GM19467 (cell line): ENCODE data around the gene HTR2A.
"Not testable (repeated sequence)": the region's sequence is repeated elsewhere in the genome, so short reads cannot be mapped to it uniquely, and the experiment has no call there.

Experiments
- ATAC-seq: cut with Tn5 transposase; IDR thresholded peaks from one replicate; pipeline ENCODE4 v1.9.1; 2021; ENCODE audit warnings: mild to moderate bottlenecking, moderate library complexity; ENCODE audit not compliant: unreplicated experiment

HTR2A gene

DNA sequence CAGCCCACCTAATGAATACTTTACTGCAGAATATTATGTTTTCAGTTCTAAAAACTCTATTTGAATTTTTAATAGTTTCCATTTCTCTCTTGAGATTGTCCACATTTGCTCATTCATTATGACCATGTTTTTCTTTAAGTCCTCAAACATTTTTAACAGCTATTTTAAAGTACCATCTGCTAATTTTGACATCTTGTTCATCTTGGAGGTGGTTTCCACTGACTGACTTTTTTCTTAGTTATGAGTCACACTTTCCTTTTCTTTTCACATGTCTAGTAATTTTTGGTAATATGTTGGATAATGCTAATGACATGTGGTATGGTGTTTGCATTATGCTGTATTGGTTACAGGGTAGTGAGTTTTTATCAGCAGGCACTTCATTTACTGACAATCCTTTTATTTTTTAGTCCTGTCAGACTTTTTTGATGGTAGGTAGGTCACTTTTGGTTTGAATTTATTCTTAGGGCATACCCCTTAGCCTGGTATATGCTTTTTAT, 84.5 kb downstream of the HTR2A start:
- no peak for ATAC-seq

DNA sequence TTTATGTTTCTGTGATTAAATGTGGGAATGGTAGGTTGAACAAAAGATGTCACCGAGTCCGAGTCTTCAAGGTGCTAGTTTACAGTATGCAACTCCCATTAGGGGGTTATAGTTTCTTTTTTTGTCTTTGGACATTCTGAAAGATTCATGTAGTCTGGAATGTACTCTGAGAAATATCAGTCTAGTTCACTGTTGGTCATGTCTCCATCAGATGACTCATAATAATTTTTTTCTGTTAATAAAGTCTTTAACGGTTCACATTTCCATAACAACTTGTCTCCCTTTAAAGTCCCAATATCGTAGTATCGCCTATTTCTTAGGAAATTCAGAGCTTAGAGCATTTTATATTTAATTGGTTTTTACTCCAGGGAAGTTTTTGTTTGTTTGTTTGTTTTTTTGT, 86.4 kb downstream of the HTR2A start:
- ATAC-seq = no peak

DNA sequence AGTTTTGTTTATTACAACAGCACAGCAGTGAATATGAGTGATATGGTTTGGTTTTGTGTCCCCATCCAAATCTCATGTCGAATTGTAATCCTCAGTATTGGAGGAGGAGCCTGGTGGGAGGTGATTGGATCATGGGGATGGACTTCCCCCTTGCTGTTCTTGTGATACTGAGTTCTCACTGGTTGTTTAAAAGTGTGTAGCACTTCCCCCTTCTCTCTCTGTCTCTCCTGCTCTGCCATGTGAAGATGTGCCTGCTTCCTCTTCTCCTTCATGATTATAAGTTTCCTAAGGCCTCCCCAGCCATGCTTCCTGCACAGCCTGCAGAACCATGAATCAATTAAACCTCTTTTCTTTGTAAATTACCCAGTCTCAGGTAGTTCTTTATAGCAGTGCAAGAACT, 91.9 kb downstream of the HTR2A start:
- ATAC-seq = not testable (repeated sequence)

DNA sequence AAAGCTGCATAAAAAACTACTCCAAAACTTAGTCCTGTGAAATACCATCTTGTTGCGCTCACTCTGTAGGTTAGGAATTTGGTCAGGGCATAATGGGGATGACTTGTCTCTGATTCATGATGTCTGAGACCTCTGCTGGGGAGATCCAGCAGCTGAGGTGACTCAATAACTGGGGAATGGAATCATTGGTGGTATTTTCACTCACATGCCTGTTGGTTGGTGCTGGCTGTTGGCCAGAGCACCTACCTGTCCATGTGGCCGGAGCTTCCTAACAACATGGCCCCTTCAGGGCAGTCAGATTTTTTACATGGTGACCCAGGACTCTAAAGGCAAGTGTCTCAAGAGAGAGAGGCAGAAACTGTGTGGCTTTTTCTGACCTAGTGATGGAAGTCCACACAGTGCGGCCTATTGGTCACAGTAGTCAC, 92.5 kb downstream of the HTR2A start:
- ATAC-seq = no peak

DNA sequence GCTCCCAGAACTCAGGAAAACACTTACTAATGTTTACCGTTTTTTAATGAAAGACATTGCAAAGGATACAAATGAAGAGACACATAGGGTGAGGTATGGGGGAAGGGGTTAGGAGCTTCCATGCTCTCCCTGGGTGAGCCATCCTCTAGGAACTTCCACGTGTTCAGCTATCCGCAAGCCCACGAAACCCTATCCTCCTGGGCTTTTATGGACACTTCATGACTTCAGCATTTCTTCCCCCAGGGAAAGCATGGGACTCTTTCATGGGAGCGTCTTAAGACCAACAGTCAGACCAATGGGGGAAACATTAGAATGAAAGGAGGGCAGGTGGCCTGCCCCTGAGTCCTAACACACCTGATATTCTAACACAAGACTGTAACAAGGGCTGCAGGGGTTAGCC, 93.3 kb downstream of the HTR2A start:
- no peak for ATAC-seq

DNA sequence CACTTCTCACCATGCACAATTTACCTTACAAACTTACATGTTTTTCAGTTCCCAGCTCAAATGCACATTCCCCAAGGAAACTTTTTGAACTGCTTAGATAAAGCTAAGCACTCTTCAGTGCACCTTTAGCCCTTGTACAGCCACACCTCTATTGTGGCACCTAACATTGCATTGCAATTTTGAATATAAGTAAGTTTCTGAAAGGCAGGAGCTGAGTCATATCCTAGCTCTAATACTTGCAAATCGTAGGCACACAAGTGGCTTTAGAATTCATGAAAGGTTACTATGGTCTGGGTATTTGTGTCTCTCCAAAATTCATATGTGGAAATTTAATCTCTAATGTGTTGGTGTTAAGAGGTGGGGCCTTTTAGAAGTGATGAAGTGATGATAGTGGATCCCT, 95.0 kb downstream of the HTR2A start:
- no peak for ATAC-seq

DNA sequence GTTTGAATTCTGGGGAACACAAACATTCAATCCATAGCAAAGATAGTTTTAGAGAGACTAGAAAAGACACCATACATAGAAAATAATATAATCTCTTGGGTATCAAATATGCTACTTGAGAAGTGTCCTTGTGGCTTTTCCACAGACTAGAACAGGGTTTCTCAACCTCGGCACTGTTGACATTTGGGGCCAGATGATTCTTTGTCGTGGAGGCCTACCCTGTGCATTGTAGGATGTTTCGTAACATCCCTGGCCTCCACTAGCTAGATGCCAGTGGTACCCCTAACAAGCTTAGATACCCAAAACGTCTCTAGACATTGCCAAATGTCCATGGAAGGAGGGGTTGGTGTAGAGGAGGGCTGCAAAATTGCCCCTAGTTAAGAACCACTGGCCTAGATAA, 97.7 kb downstream of the HTR2A start:
- no peak for ATAC-seq

DNA sequence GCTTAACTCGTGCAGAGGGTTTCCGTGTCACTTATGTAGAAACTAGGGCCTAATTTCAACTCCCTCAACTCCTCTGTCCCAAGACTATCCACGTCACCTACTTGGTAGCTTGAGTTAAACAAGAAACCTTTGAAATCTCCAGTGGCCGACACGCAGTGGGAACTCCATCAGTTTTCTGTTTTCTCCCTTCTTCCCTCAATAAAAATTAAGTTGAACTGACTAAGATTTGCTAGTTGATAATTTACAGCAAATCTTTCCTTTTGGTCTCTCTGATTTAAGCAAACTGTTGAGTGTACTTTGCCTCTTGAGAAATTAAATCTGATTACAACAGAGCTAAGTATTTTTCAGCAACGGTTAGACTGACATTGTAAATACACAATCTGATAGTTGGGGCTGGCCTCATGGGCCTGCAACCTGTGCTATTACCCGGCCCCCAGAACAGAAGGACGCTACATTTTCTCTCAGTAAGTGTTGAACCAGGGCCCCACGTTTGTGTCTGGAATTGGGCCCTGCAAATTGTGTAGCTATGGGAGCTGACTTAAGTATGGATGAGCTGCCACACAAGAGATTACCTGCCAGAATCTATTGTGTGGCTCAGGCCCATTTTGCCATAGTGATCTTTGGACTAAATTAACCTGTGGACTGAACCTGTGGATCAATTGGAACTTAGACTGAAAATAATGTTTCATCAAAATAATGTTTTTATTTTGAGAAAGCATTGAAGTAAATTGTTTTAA, 99.2 kb downstream of the HTR2A start:
- no peak for ATAC-seq

DNA sequence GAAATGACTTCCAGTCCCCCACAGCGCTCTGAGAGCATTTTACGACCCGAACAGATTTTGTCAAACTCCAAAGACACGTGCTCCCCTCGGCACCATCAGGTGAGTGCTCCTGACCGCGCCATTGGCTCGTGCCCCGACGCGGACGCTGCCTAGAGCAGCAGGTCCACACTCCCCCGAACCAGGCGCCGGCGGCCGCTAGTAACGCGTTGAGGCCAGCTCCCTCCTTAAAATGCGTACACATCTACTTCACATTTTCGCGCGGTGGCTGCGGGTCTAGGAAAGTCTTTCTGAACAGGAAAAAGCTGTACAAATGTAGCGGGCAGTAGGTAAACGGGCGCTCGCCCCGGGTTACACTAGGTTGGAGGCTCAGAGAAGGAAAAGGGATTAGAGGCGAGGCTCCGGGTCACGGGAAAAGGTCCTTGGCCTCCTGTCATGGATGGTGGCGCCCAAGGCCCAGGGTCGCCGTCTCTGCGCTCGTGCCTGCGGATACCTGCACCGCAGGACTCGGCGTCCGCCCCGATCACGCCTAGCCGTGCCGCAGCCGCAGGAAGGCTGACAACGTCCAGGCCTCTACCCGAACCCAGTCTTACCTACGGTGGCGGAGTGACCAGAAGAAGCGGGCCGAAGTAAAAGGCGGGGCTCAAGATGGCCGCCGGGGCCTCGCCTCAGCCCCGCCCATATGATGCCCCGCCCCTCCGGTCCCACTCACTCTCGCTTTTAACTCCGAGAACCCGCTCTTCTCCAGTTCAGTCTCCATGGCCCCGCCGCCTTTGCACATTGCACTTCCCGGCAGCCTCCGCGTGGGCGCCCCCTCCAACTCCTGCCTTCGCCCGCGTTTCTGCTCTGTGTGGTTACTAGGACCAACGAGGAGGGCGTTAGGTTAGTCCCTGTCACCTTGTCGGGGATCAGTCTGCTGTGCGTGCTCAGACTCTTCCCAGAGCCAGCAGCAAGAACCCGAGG, 100.1 kb downstream of the HTR2A start, which contains the start of gene ESD:
Gene ESD, minus strand, starts transcription at position 647 of the 960 bp plus-strand sequence. CDS start 5,748 bp downstream, outside the sequence.
- peak; percentile 90 for ATAC-seq

DNA sequence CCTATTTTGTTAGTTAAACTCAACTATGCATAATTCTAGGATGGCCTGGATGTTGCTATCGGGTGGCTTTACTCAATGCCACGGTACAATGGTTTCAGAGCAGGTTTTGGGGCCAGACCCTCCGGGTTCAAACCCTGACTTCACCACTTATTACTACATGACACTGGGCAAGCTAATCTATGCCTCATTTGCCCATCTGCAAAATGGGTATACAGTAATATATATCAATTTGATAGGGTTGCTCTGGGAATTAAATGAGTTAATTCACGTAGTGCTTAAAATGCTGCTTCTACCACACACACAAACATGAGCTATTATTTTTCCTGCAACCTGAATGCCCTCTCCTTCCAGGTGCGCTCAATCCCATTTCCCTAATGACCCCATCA, 100.7 kb downstream of the HTR2A start:
- no peak for ATAC-seq

DNA sequence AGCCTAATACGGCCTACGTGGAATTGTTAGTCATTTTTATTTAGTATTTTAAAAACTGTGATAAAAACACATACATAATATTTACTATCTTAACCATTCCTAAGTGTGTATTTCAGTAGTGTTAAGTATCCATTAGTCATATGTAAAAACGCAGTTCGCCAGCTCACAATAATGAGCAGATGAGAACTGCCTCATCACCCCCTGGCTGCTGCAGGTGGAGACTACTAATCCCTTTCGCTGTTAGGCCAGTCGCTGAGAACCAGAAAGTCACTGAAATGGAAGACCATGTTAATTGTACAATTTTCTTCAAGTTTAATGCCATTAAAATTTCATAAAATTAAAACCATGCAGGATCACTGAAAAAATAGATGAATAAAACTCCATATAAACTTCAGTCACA, 101.5 kb downstream of the HTR2A start:
- ATAC-seq = no peak

DNA sequence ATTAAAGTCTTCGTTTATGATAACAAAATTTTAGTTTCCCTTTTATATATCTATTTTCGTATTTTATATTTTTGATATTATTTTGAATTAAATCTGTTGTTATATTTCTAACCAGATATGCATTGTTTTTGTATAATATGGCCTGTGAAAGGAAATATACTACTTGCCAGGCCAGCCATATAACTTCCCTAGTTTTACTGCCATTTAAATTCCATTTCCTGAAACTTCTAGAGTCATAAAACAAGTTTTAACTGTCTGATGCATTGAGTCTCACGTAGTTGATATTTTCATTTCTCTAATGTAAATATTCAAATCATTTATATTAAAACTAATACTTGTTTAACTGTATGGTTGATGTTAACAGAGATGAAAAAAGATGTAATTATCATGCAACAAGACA, 113.3 kb downstream of the HTR2A start:
- ATAC-seq = no peak

DNA sequence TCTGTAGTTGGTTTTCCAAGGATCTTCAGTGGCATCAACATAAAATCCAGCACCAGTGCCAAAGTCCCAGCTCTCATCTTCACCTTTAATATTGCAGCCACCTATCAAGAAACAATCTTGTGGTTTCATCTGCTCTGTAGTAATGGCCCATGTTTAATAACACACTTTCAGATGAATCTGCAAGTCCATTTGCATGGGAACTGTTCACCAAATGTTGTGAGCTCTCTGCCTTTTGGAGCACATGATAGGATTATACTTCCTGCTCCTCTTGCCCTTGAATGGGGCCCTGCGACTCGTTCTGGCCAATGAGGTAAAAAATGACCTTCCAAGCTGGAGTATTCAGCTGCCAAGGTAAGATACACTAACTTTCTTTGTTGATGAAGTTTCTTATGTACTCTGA, 114.2 kb downstream of the HTR2A start:
- ATAC-seq = no peak

DNA sequence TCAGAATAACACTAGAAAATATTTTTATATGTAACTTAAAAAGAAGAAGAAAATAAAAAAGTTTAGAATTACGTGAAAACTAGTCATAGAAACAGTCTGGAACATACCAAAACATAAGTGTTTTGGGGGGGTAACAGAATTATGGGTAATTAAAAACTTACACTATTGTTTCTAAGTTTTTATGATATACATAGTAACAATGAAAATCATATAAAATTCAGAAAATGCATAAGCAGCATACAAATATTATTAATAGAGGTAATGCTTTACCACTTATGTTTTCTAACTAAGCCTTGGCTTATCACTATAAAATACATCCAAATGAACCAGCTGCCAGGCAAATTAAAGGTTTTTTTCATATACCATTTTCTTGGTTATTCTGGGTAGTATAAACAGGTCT, 114.8 kb downstream of the HTR2A start:
- no peak for ATAC-seq
